GM23248 (cell line): Measurements from ENCODE around the gene OPRD1. TPM values are rescaled to one million over a fixed set of nuclear protein-coding genes. Genes with fewer than 3 reads are reported as not detected.

Experiments used
- DNase-seq: peaks from one replicate; pipeline ENCODE4 v3.0.0-alpha.2; 2015
- H2AFZ ChIP-seq: fragments of 200-600 bp; sonication (generic); 2 replicates; pipeline ENCODE4 v1.6.1; 2016; ENCODE audit warnings: antibody characterized with exemption
- H3F3A ChIP-seq: fragments of 200-600 bp; sonication (generic); 2 replicates; pipeline ENCODE4 v1.6.1; 2016; ENCODE audit warnings: mild to moderate bottlenecking, antibody characterized with exemption, mixed run types; ENCODE audit not compliant: insufficient read depth
- H3K27ac ChIP-seq: fragments of 200-600 bp; sonication (generic); 2 replicates; pipeline ENCODE4 v1.5.1; 2016; ENCODE audit warnings: mild to moderate bottlenecking
- H3K27me3 ChIP-seq: fragments of 200-600 bp; sonication (generic); replicated peaks from 2 replicates; pipeline ENCODE4 v1.6.1; 2016; ENCODE audit warnings: mild to moderate bottlenecking; ENCODE audit not compliant: insufficient read depth
- H3K36me3 ChIP-seq: fragments of 200-600 bp; sonication (generic); 2 replicates; pipeline ENCODE4 v1.6.1; 2016; ENCODE audit warnings: low read depth, mild to moderate bottlenecking
- H3K4me1 ChIP-seq: fragments of 200-600 bp; sonication (generic); 2 replicates; pipeline ENCODE4 v1.6.1; 2016; ENCODE audit warnings: mild to moderate bottlenecking; ENCODE audit not compliant: insufficient read depth
- H3K4me2 ChIP-seq: fragments of 200-600 bp; sonication (generic); one replicate; pipeline ENCODE4 v1.6.1; 2016; ENCODE audit warnings: mild to moderate bottlenecking; ENCODE audit not compliant: unreplicated experiment
- H3K4me3 ChIP-seq: fragments of 200-600 bp; sonication (generic); 2 replicates; pipeline ENCODE4 v1.5.1; 2016; ENCODE audit warnings: mild to moderate bottlenecking
- H3K79me2 ChIP-seq: fragments of 200-600 bp; sonication (generic); 2 replicates; pipeline ENCODE4 v1.6.1; 2016; ENCODE audit warnings: mild to moderate bottlenecking; ENCODE audit not compliant: insufficient read depth
- H3K9ac ChIP-seq: fragments of 200-600 bp; sonication (generic); 2 replicates; pipeline ENCODE4 v1.6.1; 2016; ENCODE audit warnings: mild to moderate bottlenecking
- H3K9me2 ChIP-seq: fragments of 200-600 bp; sonication (generic); 2 replicates; pipeline ENCODE4 v1.6.1; 2016; ENCODE audit warnings: mixed run types, mild to moderate bottlenecking, moderate library complexity; ENCODE audit not compliant: insufficient read depth
- H3K9me3 ChIP-seq: fragments of 200-600 bp; sonication (generic); one replicate; pipeline ENCODE4 v1.6.1; 2017; ENCODE audit warnings: low read depth
- H4K20me1 ChIP-seq: fragments of 200-600 bp; sonication (generic); 2 replicates; pipeline ENCODE4 v1.6.0; 2016; ENCODE audit not compliant: insufficient read depth
- EZH2 ChIP-seq: fragments of 200-600 bp; sonication (generic); IDR thresholded peaks from 2 replicates; pipeline ENCODE4 v1.6.1; 2018; ENCODE audit warnings: antibody characterized with exemption, mild to moderate bottlenecking; ENCODE audit not compliant: insufficient read depth, poor library complexity, severe bottlenecking
- EZH2phosphoT487 ChIP-seq: fragments of 200-600 bp; sonication (generic); IDR thresholded peaks from 2 replicates; pipeline ENCODE4 v1.6.1; 2018; ENCODE audit warnings: antibody characterized with exemption, moderate library complexity, mild to moderate bottlenecking, low read depth; ENCODE audit not compliant: insufficient read depth
- WGBS, 2 experiments: methylation state at CpG; one replicate each; pipeline ENCODE4 v1.1.6; 2015 to 2017; ENCODE audit warnings: low lambda C conversion rate in 2 of 2, low coverage in 1 of 2; ENCODE audit errors: missing lambda C conversion rate in 2 of 2; 5-methylcytosine and 5-hydroxymethylcytosine counted together
- in situ Hi-C: fragments of 300-500 bp; cut with MboI; formaldehyde crosslinking; loops from 2 replicates; pipeline ENCODE4 v1.15.0; 2020
- polyA plus RNA-seq: library from polyadenylated mRNA; unstranded; fragments of >200 nt; fragmentation: Nextera tagmentation; extraction: Ambion mirVana; gene quantifications from 2 replicates; pipeline ENCODE4 v1.2.1, GENCODE V29; 2016
- total RNA-seq: library from RNA; depleted of rRNA; stranded (reverse); fragments of >200 nt; shearing (Covaris generic); gene quantifications from 2 replicates; pipeline ENCODE4 v1.2.3, GENCODE V29; 2014

Gene OPRD1
- total and polyA plus RNA-seq, 2 experiments from 2014 or later, result not detected

GRCh38 chr1:28890836-28891235 lies 78.9 kb downstream of the OPRD1 start:
- Histone ChIP-seq H3K27ac (no peak overlapping the region), H3K9me2 (no peaks in the 10 kb centered on the region), H3K4me2 (no peak overlapping the region), H2AFZ (no peak overlapping the region), H3K9me3 (no peaks in the 10 kb centered on the region), H3K9ac (no peak overlapping the region), H3K4me1 (no peaks in the 10 kb centered on the region), H3K36me3 (no peaks in the 10 kb centered on the region), H3F3A (peaks cover 7% of the 10 kb centered on the region), H4K20me1 (no peaks in the 10 kb centered on the region), H3K4me3 (no peak overlapping the region), H3K79me2 (no peaks in the 10 kb centered on the region), H3K27me3 (no peaks in the 10 kb centered on the region)
- TF ChIP-seq EZH2phosphoT487 (no peak), EZH2 (no peak)
- in situ Hi-C loops, result no loop called here
- no peak for DNase-seq
- WGBS, 2 experiments, result 73 to 86% methylated on average over 2 of the region's 2 CpGs

- no peaks in the 10 kb centered on the region for H3K9me3 ChIP-seq
- no peaks in the 10 kb centered on the region for H3K4me1 ChIP-seq
- no peak for DNase-seq
- H2AFZ ChIP-seq, result no peak overlapping the region
- H3F3A ChIP-seq, result peaks cover 2% of the 10 kb centered on the region
- no peaks in the 10 kb centered on the region for H3K27me3 ChIP-seq
- no peaks in the 10 kb centered on the region for H3K79me2 ChIP-seq
- in situ Hi-C loops, result no loop called here
- H3K4me2 ChIP-seq, result no peak overlapping the region
- TF ChIP-seq EZH2phosphoT487, result no peak
- no peak for TF ChIP-seq EZH2
- WGBS, 2 experiments, result 96 to 97% methylated on average over 2 of the region's 2 CpGs
- H3K4me3 ChIP-seq, result no peak overlapping the region
- no peaks in the 10 kb centered on the region for H4K20me1 ChIP-seq
- H3K9ac ChIP-seq, result no peak overlapping the region
- H3K36me3 ChIP-seq, result no peaks in the 10 kb centered on the region
- H3K27ac ChIP-seq, result no peak overlapping the region
- H3K9me2 ChIP-seq, result no peaks in the 10 kb centered on the region
Observed at GRCh38 chr1:28891256-28891655, 79.3 kb downstream of the OPRD1 start.

GRCh38 chr1:28893403-28894102 lies 81.6 kb downstream of the OPRD1 start:
- H3F3A ChIP-seq, result no peaks in the 10 kb centered on the region
- 25 to 30% methylated on average over 8 of the region's 8 CpGs for WGBS, 2 experiments
- no peaks in the 10 kb centered on the region for H3K9me2 ChIP-seq
- H4K20me1 ChIP-seq, result no peaks in the 10 kb centered on the region
- no peaks in the 10 kb centered on the region for H3K9me3 ChIP-seq
- H3K4me3 ChIP-seq, result no peak overlapping the region
- no peaks in the 10 kb centered on the region for H3K36me3 ChIP-seq
- peak overlapping the region; percentile 27; the same call in 1 of the 2 replicates for H3K9ac ChIP-seq
- peak overlapping the region; percentile 28; the same call in 1 of the 2 replicates for H2AFZ ChIP-seq
- no peaks in the 10 kb centered on the region for H3K79me2 ChIP-seq
- no peak overlapping the region for H3K4me2 ChIP-seq
- TF ChIP-seq EZH2, result no peak
- DNase-seq, result peak; percentile 87
- in situ Hi-C loops, result no loop called here
- H3K4me1 ChIP-seq, result no peaks in the 10 kb centered on the region
- H3K27me3 ChIP-seq, result no peaks in the 10 kb centered on the region
- H3K27ac ChIP-seq, result no peak overlapping the region

GRCh38 chr1:28894785-28895184 lies 82.8 kb downstream of the OPRD1 start:
- Histone ChIP-seq H3K36me3 (no peaks in the 10 kb centered on the region), H2AFZ (no peak overlapping the region), H3K27ac (no peak overlapping the region), H3K9me3 (no peaks in the 10 kb centered on the region), H3K9ac (no peak overlapping the region), H3K4me3 (no peak overlapping the region), H3K9me2 (no peaks in the 10 kb centered on the region), H3F3A (no peaks in the 10 kb centered on the region), H3K79me2 (no peaks in the 10 kb centered on the region), H3K4me2 (no peak overlapping the region), H3K4me1 (no peaks in the 10 kb centered on the region), H4K20me1 (no peaks in the 10 kb centered on the region), H3K27me3 (no peaks in the 10 kb centered on the region)
- in situ Hi-C loops, result no loop called here
- DNase-seq, result no peak
- TF ChIP-seq EZH2phosphoT487 (no peak), EZH2 (no peak)
- WGBS, 2 experiments, result 58 to 67% methylated on average over 2 of the region's 2 CpGs
